ENCODE data around the gene FAM81A.

The FAM81A gene

DNA sequence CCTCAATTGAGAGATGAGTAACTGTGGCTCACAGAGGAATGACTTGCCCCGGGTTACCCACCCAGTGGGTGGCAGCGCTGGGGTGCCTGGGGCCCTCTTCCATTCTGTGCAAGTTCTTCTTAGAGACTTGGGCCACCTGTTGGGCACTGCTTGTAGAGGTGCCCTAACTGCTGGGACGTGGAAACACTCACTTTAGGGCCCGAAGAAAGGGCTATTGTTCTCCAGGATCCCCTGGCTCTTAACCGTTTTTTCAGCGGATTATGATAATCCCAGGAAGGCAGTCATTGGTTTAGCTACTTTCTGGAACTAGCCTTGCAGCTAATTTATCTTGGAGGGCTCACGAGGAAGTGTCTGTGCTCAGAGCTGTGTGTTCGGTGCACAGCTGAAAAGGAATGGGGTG is 107.6 kb downstream of the FAM81A start:
- no peak for DNase-seq

DNA sequence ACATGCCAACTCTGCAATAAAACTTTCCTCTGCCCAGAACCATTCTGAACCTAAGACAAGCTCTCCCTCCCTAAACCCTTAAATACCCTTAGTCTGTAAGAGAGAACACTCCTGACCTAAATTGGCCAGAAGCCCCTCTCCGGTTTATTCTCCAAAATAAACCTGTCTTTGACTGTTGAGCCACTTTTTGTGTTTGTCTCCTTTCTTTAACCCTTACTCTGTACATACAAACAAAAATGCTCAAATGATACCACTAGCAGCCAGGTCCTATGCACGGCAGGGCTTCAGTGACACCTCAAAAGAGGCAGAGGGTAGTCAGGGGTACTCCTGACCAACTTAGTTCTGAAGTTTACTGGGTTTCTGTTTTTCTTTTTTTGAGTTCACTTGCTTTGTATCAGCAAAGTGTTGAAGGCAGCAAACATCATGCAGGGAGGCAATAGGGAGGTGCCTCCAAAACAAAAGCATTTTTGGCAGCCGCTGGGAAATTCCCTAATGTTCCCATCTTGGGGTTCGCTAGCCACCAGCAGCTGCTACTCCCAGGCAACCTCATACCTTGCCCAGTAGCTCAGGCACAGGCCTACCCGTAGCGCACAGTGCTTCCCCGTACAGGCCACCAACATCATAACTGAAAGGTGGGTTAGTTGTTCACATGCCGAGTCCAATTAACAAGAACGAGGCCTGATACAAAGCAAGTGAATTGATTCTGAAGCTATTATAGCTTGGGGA is 110.7 kb downstream of the FAM81A start:
- DNase-seq: no peak

DNA sequence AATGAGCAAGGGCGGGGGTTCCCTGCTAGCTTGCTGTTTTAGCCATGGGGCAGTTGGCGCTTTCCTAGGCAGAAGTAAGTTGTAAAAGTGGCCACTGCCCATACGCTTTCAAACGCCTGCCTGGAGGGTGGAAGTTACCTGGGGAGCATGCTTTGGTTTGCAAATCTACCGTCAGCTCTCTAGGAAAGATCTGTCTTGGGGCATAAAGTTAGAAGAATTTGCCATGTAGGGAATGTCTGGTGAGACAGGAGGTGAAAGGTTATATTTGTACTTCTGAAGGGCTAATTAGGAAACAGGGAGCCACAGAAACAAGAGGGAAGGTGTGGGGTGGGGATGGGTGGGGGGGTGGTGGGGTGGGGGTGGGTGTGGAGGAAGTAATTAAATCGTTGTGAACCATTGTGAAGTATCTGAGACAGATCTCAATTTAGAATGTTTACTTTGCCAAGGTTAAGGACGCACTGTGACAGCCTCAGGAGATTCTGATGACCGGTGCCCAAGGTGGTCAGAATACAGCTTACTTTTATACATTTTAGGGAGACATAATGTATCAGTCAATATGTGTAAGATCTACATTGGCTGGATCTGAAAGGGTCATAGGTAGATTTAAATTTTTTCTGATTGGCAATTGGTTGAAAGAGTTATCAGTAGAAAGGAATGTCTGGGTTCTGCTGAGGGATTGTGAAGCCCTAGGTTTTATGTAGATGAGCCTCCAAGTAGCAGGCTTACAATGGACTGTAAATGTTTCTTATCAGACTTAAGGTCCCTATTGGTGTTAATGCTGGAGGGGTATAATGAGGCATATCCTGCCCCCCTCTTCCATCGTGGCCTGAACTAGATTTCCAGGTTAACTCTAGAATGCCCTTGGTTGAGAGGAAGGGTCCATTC is 111.6 kb downstream of the FAM81A start:
- DNase-seq: no peak

DNA sequence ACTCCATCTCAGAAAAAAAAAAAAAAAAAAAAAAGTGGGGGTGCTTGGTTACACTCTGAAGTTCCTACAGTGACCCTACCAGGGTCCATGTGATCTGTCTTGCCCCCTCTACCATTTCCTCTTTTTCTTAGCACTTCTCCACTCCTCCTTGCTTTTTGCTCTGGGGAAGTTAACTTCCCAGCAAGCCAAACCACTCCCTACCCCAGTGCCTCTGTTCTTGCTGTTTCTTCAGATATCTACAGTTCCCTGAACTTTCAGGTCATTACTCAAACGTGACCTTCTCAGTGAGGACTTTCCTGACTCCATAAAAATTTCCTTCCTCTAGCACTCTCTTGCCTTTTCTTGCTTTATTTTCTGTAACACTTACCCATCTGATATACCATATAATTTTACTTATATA is 112.5 kb downstream of the FAM81A start:
- DNase-seq: no peak

DNA sequence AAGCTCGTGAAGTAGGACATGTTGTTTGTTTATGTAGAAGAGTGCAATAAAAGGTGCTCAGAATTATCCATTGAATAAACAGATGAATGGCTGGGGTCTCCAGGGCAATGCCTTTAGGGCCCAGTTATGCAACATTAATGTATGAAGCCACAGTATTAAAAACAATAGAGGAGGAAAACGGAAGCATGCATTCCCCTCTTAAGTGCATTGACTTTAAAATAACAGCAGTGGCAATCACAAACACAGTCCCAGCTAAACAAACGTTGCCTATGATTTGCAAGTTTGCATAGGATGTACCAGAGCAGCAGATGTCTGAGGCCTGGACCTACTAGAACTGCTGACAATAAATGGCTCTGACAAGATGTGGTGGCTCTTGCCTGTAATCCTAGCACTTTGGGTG is 113.0 kb downstream of the FAM81A start:
- DNase-seq: no peak

DNA sequence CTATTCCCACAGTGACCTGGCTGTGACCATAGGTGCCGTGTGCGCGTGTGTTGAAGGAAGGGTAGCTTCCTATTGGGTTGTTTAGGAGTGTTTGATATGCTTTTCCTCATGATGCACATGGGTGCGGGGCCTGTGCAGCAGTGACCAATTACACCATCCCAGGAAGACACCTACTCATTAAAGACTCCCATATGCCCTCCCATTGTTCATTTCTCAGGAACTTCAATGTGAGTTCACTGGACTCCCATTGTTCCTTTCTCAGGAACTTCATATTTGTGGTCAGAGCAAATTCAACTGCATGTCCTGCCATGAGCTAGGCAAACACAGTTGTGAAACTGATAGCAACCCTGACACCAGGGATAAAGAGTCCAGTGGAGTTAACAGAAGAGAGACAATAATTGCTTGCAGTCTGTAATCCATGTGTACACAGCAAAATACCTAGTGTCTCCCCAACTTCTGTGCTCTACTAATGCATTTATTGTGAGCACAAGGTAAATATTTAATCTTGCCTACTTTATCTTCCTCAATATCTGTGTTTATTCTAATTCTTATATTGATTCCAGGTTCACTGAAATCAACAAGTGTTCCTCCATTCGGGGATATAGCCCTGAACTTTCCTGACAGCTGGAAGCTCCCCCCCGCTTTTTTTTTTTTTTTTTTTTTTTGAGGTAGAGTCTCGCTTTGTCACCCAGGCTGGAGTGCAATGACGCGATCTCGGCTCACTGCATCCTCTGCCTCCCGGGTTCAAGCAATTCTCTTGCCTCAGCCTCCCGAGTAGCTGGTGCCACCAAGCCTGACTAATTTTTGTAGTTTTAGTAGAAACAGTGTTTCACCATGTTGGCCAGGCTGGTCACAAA is 116.1 kb downstream of the FAM81A start:
- no peak for DNase-seq

DNA sequence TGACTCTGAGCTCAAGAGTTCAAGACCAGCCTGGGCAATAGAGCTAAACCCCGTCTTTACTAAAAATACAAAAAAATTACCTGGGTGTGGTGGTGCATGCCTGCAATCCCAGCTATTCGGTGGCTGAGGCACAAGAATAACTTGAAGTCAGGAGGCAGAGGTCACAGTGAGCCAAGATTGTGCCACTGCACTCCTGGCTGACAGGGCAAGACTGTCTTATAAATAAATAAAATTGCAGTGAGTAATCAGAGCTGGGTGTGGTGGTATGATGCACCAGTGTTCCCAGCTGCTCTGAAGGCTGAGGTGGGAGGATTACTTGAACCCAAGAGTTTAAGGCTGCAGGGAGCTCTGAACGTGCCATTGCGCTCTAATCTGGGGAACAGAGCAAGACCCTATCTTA is 117.7 kb downstream of the FAM81A start:
- no peak for DNase-seq

DNA sequence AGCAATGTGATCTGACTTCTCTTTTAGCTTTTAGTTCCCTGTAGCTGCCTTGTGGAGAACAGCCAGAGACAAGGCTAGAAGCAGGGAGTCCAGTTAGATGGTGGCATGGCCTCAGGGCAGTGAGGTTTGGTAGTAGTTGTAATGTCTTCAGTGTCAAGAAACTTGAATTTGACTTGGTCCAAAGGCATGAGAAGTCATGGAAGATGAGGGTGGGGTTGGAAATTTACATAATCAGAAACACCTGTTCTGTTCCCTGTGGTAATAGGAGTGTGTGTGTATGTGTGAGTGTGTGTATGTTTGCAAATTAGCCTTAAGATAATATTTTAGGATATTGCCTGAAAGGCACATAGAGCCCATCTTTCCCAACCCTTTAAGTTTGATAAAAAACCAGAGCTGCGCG is 118.4 kb downstream of the FAM81A start:
- DNase-seq: no peak

DNA sequence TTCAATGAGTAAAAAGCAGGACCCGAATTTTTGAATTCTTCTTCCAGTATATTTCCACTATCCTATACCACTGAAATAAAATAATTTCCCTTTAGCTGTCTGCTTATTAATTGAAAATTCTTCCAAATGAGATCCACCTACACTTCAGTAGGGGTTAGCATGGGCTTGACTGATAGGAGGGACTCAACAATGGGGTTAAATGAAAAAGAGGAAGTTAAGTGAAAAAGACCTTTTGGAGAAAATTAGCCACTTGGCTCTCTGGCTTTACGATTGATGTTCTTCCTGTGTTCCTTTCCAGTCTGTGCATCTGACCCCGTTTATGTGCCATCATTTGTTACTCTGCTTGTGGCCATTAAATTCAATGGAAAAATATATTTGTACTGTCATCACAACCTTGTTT is 119.6 kb downstream of the FAM81A start:
- DNase-seq: no peak

DNA sequence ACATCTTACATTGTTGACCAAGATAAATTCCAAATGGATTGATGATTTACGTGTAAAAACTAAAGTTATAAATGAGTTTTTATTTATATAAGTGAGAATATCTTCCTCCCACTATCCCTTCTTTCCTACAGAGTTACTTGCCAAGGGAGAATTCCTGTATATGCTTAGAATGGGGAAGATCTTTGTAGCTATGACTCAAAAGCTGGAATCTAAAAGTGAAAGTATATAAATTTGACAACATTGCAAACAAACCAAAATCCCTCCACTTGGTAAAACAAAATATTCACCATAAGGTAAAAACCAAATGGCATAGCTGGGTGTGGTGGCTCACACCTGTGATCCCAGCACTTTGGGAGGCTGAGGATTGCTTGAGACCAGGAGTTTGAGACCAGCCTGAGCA is 120.9 kb downstream of the FAM81A start:
- DNase-seq: no peak

DNA sequence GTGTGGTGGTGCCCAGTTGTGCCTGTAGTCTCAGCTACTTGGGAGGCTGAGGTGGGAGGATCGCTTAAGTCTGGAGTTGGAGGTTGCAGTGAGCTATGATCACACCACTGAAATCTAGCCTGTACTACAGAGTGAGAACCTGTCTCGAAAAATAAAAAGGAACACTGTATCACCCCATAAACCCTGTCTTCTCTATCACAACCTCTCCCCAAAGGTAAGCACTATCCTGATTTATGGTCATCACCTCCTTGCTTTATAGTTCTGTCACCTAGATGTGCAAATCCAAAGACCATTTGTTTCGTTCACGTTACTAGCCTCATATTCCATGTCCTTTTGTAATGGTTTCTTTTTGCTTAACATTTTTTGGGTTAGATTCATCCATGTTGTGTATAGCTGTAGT is 123.6 kb downstream of the FAM81A start:
- DNase-seq: no peak

DNA sequence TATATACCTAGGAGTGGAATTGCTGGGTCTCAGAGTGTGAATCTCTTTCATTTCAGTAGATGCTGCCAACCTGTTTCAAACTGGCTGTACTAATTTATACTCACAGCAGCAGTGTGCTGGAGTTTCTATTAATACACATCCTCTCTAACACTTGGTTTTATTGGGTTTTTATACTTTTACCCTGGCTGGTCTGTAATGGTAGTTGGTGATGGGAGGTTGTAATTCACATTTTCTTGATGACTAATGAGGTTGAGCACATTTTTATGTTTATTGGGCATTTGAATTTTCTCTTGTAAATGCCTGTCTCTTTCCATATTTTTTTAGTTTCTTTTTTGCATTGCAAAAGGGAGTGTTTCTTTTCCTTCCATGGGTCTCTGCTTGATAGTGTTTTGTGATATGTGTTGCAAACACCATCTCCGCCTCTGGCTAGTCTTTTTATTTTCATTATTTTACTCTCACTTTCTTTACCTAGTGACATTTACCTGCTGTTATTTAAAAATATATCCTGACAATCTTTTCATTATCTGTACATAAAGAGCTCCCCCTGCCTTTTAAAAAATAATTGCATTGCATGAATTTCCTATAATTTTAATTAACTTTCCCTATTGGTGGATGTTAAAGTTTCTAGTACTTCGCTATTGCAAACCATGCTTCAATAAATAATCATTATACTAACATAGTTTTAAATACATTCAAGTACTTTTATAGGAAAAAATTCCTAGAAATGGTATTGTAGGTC is 124.6 kb downstream of the FAM81A start:
- DNase-seq: no peak

DNA sequence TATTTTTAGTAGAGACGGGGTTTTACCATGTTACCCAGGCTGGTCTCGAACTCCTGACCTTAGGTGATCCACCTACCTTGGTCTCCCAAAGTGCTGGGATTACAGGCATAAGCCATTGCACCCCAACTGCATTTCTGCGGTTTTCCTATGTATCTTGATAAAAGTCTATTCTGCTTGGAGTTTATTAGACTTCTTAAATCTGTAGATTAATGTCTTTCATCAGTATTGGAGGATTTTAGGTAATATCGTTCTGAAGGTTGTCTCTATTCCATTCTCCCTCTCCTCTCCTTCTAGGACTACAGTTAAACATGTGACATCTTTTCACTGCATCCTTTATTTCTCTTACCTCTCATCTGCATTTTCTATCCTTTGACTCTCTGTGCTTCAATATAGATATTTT is 127.3 kb downstream of the FAM81A start:
- no peak for DNase-seq

DNA sequence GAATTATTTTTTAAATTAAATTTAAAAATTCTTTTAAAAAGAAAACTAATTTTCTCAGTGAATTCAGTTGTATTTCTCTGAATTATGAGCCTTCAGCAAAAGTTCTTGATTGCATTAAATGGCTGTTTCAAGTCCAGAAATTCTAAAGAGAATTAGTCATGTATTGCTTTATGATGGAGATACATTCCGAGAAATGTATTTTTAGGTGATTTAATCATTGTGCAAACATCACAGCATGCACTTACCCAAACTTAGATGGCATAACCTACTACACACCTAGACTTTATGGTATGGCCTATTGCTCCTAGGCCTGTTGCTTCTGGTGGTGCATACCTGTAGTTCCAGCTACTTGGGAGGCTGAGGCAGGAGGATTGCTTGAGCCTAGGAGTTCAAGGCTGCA is 129.3 kb downstream of the FAM81A start:
- DNase-seq: no peak

DNA sequence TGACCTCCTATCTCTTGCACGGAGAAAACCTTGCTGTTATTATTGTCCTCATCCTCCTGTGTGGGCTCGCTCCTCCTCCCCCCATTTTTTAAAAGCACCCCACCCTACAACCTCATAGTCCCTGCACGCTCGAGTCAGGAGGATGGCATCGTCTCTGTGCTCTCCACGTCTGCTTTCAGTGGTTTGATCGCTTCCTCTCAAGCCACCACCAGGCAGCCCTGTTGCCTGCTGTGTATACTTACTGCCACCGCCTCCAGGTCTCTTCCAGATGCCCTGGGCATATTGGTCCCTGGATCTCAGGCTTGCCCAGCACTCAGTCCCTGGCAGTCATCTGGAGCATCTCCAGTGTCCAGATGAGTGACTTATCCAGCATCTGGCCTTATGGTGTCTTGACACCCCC is 131.5 kb downstream of the FAM81A start:
- DNase-seq: no peak

DNA sequence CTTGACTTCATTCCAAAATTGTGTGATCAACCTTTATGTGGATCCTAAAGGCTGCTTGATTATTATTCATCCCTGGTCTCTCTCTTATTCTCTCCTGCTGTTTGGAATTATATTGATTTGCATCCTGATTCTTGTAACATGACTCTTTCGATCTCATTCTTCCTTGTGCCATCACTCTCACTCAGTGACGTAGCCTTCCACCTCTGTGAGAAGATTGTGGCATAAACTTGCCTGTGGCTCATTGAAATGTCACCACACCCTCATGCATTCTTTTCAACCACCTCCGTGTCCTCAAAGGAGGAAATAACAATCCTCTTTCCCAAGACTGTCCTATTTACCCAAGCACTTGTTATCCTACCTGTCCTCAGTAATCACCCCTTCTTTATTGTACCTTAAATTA is 132.3 kb downstream of the FAM81A start:
- no peak for DNase-seq

DNA sequence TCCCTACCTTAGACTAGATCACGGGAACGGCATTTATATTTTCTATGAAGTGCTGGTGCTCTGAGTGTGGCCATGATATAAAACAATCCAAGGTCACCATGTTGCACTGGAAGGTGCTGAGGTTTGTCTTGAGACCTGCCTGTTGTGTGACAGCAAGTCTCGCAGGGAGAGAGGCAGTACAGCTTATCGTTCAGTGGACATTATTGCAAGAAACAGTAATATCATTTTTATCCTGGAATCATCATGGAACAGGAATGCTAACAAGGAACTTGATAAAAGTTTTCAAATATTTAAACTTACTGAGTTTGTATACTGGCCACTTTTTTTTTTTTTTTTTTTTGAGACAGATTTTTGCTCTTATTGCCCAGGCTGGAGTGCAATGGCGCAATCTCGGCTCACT is 133.6 kb downstream of the FAM81A start:
- DNase-seq: no peak

All from NCI-H2029 (cell line).